Pancreas (tissue), 10 donors: ENCODE data around the gene TRIM47. TPM values are rescaled to one million over a fixed set of nuclear protein-coding genes. Genes with fewer than 3 reads are reported as not detected.

Experiments used
- ATAC-seq, 4 donors: fragments of 200-7000 bp; cut with Tn5 transposase; one replicate each; pipeline versions ENCODE4 v1.8.0 to v1.9.1; 2020; ENCODE audit warnings: mild to moderate bottlenecking in 4 of 4, moderate library complexity in 4 of 4
- DNase-seq, 6 donors: peaks; one replicate each; pipeline ENCODE4 v3.0.0-alpha.2; 2020
- FAIRE-seq: peaks from 2 replicates; lab custom pipeline; 2012; peaks lifted over from hg19 to GRCh38; lab: Jason Lieb, UNC
- H3K27ac ChIP-seq, 4 donors: fragments of 200-600 bp; sonication (generic); 1 replicate in 3 of 4; 2 replicates in 1 of 4; pipeline versions ENCODE4 v1.5.0 to v1.8.0; 2020
- H3K27me3 ChIP-seq, 4 donors: fragments of 200-600 bp; one replicate each; pipeline ENCODE4 v1.8.0; 2021
- H3K36me3 ChIP-seq, 3 donors: fragments of 200-600 bp; sonication (generic) in 1 of 3; one replicate each; pipeline versions ENCODE4 v1.5.0 to v1.8.0; 2020 to 2021
- H3K4me1 ChIP-seq, 3 donors: fragments of 200-600 bp; one replicate each; pipeline ENCODE4 v1.8.0; 2021
- H3K4me3 ChIP-seq, 4 donors: fragments of 200-600 bp; sonication (generic) in 2 of 4; one replicate each; pipeline versions ENCODE4 v1.5.0 to v1.8.0; 2020 to 2021
- H3K9me3 ChIP-seq, 4 donors: fragments of 200-600 bp; one replicate each; pipeline ENCODE4 v1.8.0; 2021
- WGBS, 2 donors: extraction: QIAGEN DNeasy Blood & Tissue Kit; methylation state at CpG; one replicate each; pipeline ENCODE4 v1.1.7; 2013; 5-methylcytosine and 5-hydroxymethylcytosine counted together
- intact Hi-C, 3 donors: fragments of 100-400 bp; cut with DNase I; formaldehyde crosslinking; loops; one replicate each; pipeline versions ENCODE4 v1.11.1 to v1.14.2; 2022
- polyA plus RNA-seq, 2 donors: library from polyadenylated mRNA; stranded (reverse); fragments of 200-250 nt; gene quantifications; one replicate each; pipeline ENCODE4 v1.2.3, GENCODE V29; 2013
- total RNA-seq, 6 donors: library from RNA; stranded (reverse); fragmentation: NEBNext Ultra II Directional in 4 of 6; extraction: Animal tissue kit (Norgen Biotek cat#: 25700) in 4 of 6; gene quantifications; one replicate each; pipeline versions ENCODE4 v1.2.1 to v1.2.4, GENCODE V29; 2021 to 2023
- TF ChIP-seq, protein P1 (sequence below), 4 donors: fragments of 200-600 bp; sonication (generic) in 3 of 4; IDR thresholded peaks; one replicate each; pipeline versions ENCODE4 v1.5.0 to v1.8.0; 2021; ENCODE audit warnings: antibody characterized with exemption in 4 of 4
- donor health status: healthy with polysubstance abuse.
- donor health status: DM: no; HTN: no; CAD: no; lungs with moderate emphysema.
- donor health status: DM: no; HTN: no; CAD: no.
- donor health status: control.
- donor health status: control.
- donor health status: Bipolar disorder and iron deficiency.
- donor health status: DM: yes; HTN: yes; CAD: no.
- donor health status: DM: no; HTN: no; CAD: no.
- donor health status: DM: no; HTN: no; CAD: no.
- donor health status: DM: yes; HTN: yes; CAD: no.

The TRIM47 gene
- total and polyA plus RNA-seq, 8 donors: 4.2 to 58.2 (median 28.9) TPM

DNA sequence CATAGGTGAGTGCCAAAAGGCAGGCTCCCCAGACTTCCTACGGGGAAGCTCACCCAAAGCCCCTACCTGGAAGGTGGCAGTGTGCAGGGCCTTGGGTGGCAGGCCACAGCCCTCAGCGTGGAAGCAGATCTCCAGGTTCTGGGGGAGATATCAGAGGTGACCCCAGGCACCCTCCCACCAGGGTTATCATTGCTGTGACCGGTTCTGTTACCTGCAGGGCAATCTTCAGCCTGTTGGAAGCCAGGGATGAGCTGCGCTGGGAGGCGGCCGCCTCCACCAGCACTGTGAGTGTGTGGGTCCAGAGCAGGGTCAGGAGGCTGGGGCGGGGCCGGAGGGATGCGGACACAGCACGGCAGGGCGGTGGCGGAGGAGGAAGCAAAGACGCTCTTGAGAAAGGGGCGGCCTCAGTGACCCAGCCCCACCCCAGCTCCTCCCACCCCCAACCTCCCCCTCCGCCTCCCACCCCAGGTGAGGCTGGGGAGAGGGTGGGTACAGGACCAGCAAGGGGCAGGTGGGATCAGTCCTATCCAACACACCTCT is 47.3 kb downstream of the TRIM47 start:
- ATAC-seq (no peak), DNase-seq (peak in 1 of 6 donors; percentile 65), FAIRE-seq (no peak)
- TF ChIP-seq, protein P1, sequence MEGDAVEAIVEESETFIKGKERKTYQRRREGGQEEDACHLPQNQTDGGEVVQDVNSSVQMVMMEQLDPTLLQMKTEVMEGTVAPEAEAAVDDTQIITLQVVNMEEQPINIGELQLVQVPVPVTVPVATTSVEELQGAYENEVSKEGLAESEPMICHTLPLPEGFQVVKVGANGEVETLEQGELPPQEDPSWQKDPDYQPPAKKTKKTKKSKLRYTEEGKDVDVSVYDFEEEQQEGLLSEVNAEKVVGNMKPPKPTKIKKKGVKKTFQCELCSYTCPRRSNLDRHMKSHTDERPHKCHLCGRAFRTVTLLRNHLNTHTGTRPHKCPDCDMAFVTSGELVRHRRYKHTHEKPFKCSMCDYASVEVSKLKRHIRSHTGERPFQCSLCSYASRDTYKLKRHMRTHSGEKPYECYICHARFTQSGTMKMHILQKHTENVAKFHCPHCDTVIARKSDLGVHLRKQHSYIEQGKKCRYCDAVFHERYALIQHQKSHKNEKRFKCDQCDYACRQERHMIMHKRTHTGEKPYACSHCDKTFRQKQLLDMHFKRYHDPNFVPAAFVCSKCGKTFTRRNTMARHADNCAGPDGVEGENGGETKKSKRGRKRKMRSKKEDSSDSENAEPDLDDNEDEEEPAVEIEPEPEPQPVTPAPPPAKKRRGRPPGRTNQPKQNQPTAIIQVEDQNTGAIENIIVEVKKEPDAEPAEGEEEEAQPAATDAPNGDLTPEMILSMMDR (IDR thresholded peaks at IDR 0.05): no peak
- WGBS, 2 donors: 92 to 95% methylated on average over 13 to 15 of the region's 15 CpGs
- Histone ChIP-seq H3K4me3 (no peak overlapping the region), H3K27ac (no peak overlapping the region), H3K4me1 (peaks cover 0 to 8% (median 0%) of the 10 kb centered on the region in 3 donors), H3K27me3 (no peaks in the 10 kb centered on the region), H3K36me3 (no peaks in the 10 kb centered on the region), H3K9me3 (no peaks in the 10 kb centered on the region)
- intact Hi-C loops: no loop called here

DNA sequence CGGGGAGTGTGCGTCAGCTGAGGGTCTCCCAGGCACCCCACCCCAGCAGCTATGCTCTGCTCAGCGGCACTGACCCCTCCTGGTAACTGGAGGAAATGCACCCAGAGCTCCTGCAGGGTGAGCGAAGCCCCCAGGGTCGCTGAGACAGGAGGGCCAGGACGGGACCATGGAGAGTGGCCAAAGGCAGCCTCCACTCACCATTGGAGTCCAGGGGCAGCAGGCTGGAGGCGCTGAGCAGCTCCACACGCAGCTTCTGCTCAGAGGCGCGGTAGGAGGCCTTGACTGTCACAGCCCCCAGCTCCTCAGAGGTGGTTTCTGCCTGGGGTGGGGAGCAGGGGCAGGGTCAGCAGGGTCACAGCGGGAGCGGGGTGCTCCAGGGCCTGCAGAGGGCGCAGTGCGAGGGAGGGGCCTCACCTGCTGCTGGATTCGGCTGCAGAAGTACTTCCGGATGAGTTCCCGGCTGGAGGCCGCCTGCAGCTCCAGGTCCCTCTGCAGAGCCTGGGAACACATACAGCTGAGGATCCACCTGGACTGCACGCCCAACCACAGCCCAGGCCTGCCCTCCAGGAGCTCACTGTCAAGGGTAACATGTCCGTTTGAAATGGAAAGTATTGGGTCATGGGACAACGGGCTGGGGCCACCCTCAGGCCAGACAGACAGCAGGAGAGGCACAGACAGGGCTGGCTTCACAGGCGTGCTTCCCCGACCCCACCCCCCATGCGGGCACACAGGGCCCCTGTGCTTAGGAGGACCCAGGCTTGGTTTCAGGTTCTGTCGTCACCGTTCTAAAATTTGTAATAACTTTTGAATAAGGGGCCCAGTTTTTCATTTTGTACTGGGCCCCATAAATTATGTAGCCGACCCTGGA is 48.0 kb downstream of the TRIM47 start:
- Histone ChIP-seq H3K27ac (no peak overlapping the region), H3K4me1 (peaks cover 0 to 8% (median 0%) of the 10 kb centered on the region in 3 donors)
- DNase-seq: peak in 1 of 6 donors; percentile 72

GRCh38 chr17:75829747-75830146 is 48.6 kb downstream of the TRIM47 start:
- H3K27me3 ChIP-seq: no peaks in the 10 kb centered on the region
- H3K4me1 ChIP-seq: peaks cover 0 to 8% (median 0%) of the 10 kb centered on the region in 3 donors
- H3K4me3 ChIP-seq: no peak overlapping the region
- WGBS, 2 donors: 76 to 81% methylated on average over 7 of the region's 7 CpGs
- ATAC-seq: no peak
- H3K27ac ChIP-seq: no peak overlapping the region
- H3K36me3 ChIP-seq: no peaks in the 10 kb centered on the region
- no peaks in the 10 kb centered on the region for H3K9me3 ChIP-seq
- intact Hi-C loops: loop anchor here in 1 of 3 donors (5.0 kb wide), 1 partner anchor 72 kb away; no protein-coding TSS in a partner anchor
- TF ChIP-seq, protein P1 (IDR thresholded peaks at IDR 0.05): no peak
- DNase-seq: no peak
- no peak for FAIRE-seq

More for the DNA sequence above, 48.0 kb downstream of the TRIM47 start:
- Histone ChIP-seq H3K4me3 (no peak overlapping the region), H3K36me3 (no peaks in the 10 kb centered on the region), H3K27me3 (no peaks in the 10 kb centered on the region), H3K9me3 (no peaks in the 10 kb centered on the region)
- ATAC-seq (no peak), FAIRE-seq (no peak)
- intact Hi-C loops: no loop called here
- WGBS, 2 donors: 77 to 79% methylated on average over 26 to 27 of the region's 27 CpGs
- TF ChIP-seq, protein P1 (IDR thresholded peaks at IDR 0.05): peak in 2 of 4 donors; percentile 24 to 35

- Histone ChIP-seq H3K9me3 (no peaks in the 10 kb centered on the region), H3K4me1 (peaks cover 0 to 8% (median 0%) of the 10 kb centered on the region in 3 donors), H3K36me3 (peaks cover 0 to 5% (median 1%) of the 10 kb centered on the region in 3 donors), H3K27ac (no peak overlapping the region), H3K4me3 (no peak overlapping the region), H3K27me3 (no peaks in the 10 kb centered on the region)
- DNase-seq (peak in 1 of 6 donors; percentile 81), FAIRE-seq (no peak), ATAC-seq (no peak)
- intact Hi-C loops: loop anchor here in 1 of 3 donors (5.0 kb wide), 1 partner anchor 71 kb away; no protein-coding TSS in a partner anchor
- 92 to 95% methylated on average over 19 of the region's 19 CpGs for WGBS, 2 donors
- TF ChIP-seq, protein P1 (IDR thresholded peaks at IDR 0.05): no peak
These were observed 49.6 kb downstream of the TRIM47 start for GRCh38 chr17:75828741-75829140.
